ENCODE data around the gene SLC9C2.

SLC9C2 gene

DNA sequence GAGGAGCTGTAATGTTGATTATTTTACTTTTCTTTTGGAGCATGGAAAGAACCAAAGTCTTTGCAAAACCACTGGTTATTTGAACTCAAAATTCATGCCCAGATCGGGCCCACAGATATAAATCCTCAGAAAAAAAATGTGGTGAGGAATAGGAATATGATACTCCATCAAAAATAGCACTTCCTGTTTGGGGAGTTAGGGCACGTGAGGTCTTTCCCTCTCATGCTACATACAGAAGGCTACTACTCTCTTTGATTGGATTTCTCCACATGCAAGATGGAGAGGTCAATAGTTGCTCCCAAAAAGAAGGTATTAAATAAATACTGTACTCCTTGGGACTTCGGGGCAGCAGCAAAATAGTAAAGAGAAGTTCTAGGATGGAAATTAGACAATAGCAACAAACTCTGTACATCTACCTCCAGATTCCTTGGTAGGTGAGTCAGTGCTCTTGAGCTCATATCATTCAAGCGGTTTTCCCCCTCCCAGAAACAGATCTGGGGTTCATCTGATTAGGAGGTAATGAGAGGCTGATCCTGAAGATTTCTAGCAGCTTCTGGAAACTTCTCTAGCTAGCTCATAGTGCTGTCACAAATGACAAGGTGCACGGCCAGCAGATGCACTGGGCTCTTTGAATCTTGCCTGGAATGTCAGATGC, 47.1 kb downstream of the SLC9C2 start:
- DNase-seq (ENCODE audit: insufficient read length, low spot score), result no peak

DNA sequence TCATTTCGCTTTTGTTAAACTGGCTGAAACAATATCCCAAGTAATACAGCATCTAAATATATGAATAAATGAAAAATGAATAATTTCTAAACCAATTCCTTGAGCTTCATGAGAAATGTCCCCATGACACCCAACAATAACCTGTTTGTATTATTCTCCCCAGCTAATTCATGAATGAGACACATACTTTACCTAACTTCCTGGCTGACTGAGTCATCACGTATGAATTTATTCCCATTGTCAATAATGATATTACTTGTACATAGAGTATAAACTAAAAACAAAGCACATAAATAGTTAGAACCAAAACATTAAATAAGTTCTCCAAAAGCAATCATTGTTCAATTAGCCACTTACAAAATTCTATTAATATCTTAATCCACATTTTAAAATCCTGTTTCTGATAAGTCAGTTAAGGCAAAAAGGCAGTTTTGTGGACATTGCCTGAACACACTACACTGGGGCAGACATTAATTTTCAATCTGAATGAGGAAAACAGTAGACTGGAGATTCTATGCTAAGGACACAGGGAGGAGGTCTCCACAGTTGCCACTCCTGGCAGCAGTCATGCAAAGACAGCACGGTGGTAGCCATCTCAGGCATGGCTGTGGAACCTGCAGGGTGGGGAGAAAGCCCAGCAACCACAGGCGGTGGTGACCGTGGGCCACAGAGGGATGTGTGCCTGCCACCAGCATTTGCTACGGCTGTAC, 48.2 kb downstream of the SLC9C2 start:
- TF ChIP-seq, protein P1, sequence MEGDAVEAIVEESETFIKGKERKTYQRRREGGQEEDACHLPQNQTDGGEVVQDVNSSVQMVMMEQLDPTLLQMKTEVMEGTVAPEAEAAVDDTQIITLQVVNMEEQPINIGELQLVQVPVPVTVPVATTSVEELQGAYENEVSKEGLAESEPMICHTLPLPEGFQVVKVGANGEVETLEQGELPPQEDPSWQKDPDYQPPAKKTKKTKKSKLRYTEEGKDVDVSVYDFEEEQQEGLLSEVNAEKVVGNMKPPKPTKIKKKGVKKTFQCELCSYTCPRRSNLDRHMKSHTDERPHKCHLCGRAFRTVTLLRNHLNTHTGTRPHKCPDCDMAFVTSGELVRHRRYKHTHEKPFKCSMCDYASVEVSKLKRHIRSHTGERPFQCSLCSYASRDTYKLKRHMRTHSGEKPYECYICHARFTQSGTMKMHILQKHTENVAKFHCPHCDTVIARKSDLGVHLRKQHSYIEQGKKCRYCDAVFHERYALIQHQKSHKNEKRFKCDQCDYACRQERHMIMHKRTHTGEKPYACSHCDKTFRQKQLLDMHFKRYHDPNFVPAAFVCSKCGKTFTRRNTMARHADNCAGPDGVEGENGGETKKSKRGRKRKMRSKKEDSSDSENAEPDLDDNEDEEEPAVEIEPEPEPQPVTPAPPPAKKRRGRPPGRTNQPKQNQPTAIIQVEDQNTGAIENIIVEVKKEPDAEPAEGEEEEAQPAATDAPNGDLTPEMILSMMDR (IDR thresholded peaks at IDR 0.05; ENCODE audit: insufficient read depth, missing control alignments), result no peak
- DNase-seq (ENCODE audit: insufficient read length, low spot score) (no peak), FAIRE-seq (peak; percentile 11)

More for the DNA sequence above, 47.1 kb downstream of the SLC9C2 start:
- TF ChIP-seq, protein P1 (IDR thresholded peaks at IDR 0.05; ENCODE audit: insufficient read depth, missing control alignments), result no peak
- FAIRE-seq, result no peak

DNA sequence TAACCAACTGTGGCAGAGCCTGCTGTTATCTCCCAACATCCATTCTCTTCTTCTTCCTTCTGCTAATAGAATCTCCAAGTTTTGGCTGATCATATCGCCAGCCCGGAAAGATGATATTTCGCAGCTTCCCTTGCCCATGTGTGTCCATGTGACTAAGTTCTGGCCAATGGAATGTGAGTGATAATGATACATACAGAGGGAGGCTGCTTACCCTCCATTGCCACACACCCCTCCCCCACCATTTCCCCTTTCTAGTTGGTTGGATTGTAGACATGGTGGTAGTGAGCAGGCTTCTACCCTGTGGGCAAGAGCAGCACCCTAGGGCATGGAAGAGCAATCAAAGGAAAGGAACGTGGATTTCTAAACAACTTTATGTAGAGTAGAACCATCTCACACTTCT, 48.8 kb downstream of the SLC9C2 start:
- FAIRE-seq (no peak), DNase-seq (ENCODE audit: insufficient read length, low spot score) (no peak)
- TF ChIP-seq, protein P1 (IDR thresholded peaks at IDR 0.05; ENCODE audit: insufficient read depth, missing control alignments), result no peak

DNA sequence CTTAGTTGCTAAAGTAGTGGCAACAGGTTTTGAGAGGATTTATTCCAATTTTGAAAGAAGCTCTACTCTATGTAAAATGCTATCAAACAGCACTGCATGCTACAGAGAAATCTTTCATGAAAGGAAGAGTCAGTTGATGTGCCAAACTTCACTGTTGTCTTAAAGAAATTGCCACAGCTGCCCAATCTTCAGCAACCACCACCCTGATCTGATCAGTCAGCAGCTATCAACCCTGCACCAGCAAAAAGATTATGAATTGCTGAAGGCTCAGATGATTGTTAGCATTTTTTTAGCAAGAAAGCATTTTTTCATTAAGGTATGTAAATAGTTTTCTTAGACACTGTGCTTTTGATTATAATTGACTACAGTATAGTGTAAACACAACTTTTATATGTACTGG, 49.6 kb downstream of the SLC9C2 start:
- no peak for DNase-seq (ENCODE audit: insufficient read length, low spot score)
- TF ChIP-seq, protein P1 (IDR thresholded peaks at IDR 0.05; ENCODE audit: insufficient read depth, missing control alignments), result no peak
- FAIRE-seq, result no peak

DNA sequence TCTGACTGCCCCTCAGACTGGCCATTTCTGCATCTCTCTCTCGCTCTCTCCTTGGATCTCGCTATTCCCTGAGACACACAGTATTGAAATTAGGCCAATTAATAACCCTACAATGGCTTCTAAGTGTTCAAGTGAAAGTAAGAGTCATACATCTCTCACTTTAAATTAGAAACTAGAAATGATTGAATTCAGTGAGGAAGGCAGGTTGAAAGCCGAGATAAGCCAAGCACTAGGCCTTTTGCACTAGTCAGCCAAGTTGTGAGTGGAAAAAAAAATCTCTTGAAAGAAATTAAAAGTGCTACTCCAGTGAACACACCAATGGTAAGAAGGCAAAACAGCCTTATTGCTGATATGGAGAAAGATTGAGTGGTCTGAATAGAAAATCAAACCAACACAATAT, 51.2 kb downstream of the SLC9C2 start:
- FAIRE-seq, result no peak
- DNase-seq (ENCODE audit: insufficient read length, low spot score), result no peak
- TF ChIP-seq, protein P1 (IDR thresholded peaks at IDR 0.05; ENCODE audit: insufficient read depth, missing control alignments), result no peak

DNA sequence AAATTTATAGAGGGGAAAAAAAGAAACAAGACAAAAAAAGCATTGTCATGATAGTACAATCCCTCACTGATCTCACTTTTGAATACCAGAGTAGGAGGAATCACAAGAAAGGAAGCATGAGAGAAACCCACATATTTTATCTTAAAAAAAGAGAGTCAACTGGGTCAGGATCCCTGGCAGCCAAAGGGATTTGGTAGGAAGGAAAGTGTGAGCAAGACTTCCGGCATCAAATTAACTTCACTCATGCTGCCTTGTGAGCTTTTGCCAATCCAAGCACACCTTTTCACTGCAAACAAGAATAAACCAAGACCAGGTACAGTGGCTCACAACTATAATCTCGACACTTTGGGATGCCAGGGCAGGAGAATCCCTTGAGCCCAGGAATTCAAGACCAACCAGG, 53.1 kb downstream of the SLC9C2 start:
- TF ChIP-seq, protein P1 (IDR thresholded peaks at IDR 0.05; ENCODE audit: insufficient read depth, missing control alignments), result no peak
- no peak for FAIRE-seq
- no peak for DNase-seq (ENCODE audit: insufficient read length, low spot score)

DNA sequence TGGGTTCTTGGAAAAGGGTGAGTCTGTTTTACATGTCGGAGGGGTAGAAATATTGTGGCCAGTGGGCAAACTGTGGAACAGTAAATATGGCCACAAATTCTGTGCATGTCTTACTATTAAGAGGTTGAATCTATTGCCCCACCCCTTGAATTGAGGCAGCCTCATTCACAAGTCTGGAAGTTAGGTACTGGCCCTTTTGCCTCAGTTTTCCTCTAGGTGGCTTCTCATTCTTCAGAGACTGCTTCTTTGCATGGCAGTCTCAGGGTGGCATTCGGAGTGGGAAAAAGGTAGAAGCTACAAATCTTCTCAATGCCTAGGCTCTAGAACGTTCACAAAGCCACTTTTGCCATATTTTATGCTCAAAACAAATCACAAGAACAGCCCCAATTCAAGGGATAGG, 57.2 kb downstream of the SLC9C2 start:
- DNase-seq (ENCODE audit: insufficient read length, low spot score), result no peak
- no peak for FAIRE-seq
- TF ChIP-seq, protein P1 (IDR thresholded peaks at IDR 0.05; ENCODE audit: insufficient read depth, missing control alignments), result no peak
